ENCODE results near the gene STX1B.
A peak's percentile ranks its signal among the peaks of the same experiment; 100 is the strongest.
"Not testable (repeated sequence)": the region's sequence is repeated elsewhere in the genome, so short reads cannot be mapped to it uniquely, and the experiment has no call there.

STX1B gene

DNA sequence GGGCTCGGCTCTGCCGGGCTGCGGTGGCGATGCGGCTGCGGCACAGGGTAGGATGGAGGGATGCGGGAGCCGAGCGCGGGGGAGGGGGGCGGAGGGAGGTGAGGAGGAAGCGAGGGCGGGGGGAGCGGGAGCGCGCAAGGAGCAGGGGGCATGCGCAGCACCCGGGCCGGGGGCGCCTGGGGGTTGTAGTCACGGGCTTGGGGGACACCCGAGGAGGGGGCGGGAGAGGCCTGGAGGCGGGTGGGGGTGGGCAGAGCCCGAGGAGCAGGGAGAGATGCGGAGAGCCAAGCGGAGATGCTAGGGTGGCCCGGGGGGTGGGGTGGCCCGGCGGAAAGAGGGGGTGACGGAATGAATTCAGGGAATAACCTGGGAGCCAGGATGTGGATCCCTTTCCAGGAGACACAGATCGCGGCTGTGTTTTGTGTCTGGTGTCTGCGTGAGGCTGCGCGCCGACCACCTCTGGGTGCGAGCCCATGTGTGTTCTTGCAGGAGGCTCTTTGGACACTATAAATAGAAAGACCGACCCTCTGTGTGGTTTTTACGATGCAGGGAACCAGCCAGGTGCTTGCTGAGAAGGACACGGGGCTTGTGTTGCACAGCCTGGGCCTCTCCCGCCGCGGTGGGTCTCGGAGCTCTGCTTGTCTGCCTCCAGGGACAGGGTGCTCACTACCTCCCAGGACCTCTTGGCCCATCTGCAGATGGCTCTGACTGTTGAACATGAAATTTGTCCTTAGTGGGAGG lies at the start of gene STX1B:
TSS of gene STX1B (minus strand) at position 54 of the 741 bp plus-strand sequence. CDS start 242 bp downstream, outside the sequence.
- DNase-seq (ENCODE audit: low read depth in 2 of 2), result peak; percentile 10 to 24

DNA sequence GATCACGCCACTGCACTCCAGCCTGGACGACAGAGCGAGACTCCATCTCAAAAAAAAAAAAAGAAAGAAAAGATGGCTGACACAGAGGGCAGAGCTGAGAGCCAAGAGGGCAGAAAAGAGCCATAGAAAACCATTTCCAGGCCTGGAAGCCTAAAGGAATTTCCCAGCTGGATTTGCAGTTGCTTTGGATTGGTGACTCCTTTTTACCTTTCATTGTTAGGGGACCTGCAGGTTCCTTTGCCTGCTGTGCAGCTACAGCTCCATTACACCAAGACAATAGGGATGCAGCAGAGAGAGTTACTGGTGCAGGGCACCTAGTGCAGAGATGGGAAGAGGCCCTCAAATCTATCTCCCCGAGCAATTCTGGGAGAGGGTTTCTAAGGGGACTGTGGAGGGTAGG lies 45.2 kb upstream of the STX1B start:
- DNase-seq (ENCODE audit: low read depth in 2 of 2), result no peak

DNA sequence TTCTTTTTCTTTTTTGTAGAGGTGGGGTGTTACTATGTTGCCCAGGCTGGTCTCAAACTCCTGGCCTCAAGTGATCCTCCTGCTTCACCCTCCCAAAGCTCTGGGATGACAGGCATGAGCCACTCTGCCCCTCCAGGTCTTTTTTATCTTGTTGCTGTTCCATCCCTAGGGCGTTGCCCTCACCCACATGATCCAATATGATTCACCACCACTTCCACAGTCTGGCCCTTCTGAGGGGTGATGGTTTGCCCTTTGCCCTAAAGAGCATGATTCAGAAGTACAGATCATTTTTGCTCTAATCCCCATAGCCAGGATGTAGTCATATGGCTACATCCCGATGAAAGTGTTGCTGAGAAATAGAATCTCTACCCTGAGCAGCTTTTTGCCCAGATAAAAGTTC lies 41.7 kb upstream of the STX1B start:
- DNase-seq (ENCODE audit: low read depth in 2 of 2), result no peak

- no peak for DNase-seq (ENCODE audit: low read depth in 2 of 2)
These were observed 40.0 kb upstream of the STX1B start for GRCh38 chr16:31050280-31051030.

DNA sequence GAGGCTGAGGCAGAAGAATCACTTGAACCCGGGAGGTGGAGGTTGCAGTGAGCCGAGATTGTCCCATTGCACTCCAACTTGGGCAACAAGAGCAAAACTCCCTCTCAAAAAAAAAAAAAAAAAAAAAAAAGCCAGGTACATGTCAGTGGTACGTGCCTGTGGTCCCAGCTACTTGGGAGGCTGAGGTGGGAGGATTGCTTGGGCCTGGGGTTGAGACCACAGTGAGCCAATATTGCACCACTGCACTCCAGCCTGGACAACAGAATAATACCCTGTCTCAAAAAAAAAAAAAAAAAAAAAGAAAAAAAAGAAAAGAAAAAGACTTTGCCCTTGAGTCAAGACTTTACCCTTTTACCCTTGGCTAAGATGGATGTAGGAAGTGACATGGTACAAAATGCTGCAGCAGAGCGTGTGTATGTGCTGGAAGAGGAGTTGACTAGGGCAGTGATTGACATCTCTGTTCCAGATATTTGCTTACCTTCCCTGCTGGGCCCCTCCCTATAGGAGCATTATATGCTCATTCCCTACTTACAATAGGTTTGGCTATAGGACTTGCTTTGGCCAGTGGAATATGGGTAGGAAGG lies 33.6 kb upstream of the STX1B start:
- no peak for DNase-seq (ENCODE audit: low read depth in 2 of 2)

GRCh38 chr16:31043352-31043751 lies 32.9 kb upstream of the STX1B start:
- no peak for DNase-seq (ENCODE audit: low read depth in 2 of 2)

- DNase-seq (ENCODE audit: low read depth in 2 of 2), result no peak
These were observed 32.4 kb upstream of the STX1B start for GRCh38 chr16:31042866-31043265.

DNA sequence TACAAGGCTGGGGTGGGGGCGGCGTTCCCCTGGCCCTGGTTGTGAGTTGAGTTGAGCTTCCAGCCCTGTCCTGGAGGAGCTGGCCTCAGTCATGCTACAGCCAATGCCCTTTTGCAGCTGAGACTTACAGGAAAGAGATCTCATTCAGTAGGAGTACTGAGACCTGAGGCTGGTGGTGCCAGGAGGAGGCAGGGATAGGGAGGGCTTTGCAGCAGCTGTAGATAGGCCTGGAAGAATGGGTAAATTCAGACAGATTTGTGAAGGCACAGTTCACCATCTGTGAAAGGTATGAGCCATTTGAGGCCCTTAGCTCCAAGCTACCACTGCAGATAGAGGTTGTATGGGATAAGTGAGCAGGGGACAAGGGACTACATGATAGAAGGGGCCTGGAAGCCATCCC lies 28.6 kb upstream of the STX1B start:
- no peak for DNase-seq (ENCODE audit: low read depth in 2 of 2)

GRCh38 chr16:31036691-31037090 lies 26.3 kb upstream of the STX1B start:
- DNase-seq (ENCODE audit: low read depth in 2 of 2), result no peak

DNA sequence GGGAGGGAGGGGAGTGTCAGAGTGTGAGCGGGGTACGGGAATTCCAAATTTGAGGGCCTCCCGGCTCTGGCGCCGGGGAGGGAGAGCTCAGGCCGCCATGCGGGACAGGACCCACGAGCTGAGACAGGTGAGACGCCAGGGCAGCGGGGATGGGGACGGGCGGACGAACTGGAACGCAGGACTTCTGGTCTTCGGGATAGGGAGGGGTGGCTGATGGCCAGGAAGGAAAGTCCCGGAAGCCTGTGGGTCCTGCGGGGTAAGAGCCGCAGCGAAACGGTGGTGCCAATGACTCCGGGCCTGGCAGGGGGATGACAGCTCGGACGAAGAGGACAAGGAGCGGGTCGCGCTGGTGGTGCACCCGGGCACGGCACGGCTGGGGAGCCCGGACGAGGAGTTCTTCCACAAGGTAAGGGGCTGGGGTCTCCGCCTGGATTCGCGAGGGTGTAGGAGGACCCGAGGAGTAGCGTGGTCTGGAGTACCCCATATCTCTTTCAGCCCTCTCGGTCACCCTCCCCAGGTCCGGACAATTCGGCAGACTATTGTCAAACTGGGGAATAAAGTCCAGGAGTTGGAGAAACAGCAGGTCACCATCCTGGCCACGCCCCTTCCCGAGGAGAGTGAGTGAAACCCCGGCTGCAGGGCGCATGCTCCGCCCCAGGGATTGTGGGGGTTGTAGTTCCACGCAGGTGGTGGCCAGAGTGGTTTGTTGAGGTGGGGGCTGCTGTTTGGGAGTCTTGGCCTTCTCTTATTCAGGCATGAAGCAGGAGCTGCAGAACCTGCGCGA lies 23.5 kb upstream of the STX1B start:
- DNase-seq (ENCODE audit: low read depth in 2 of 2), result peak; percentile 67 to 81

- DNase-seq (ENCODE audit: low read depth in 2 of 2), result peak; percentile 93 to 94
These were observed 22.6 kb upstream of the STX1B start, which contains the start of gene STX4 for GRCh38 chr16:31032736-31033708. TSS of gene STX4 (plus strand) at chr16:31033558. CDS start at chr16:31033806, 248 bp downstream.

- no peak for DNase-seq (ENCODE audit: low read depth in 2 of 2)
These were observed 20.8 kb upstream of the STX1B start for GRCh38 chr16:31031276-31031675.

DNA sequence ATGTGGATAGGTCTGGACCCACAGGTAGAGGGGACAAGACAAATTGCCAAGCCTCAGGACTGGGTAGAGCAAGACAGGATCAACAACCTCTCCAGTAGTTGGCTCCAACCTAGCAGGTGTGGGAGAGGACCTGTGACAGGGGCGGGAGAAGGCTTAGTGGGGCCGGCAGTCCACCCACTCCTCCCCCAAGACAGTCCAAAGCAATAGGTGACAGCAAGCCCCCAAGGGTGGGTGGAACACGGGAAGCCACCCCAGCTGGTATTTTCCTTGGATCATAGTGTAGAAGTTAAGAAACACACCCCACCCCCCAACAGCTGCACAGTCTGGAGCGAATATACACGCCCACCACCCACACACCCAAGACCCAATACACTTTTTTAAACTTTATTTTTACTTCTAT lies 18.8 kb upstream of the STX1B start:
- DNase-seq (ENCODE audit: low read depth in 2 of 2), result no peak

DNA sequence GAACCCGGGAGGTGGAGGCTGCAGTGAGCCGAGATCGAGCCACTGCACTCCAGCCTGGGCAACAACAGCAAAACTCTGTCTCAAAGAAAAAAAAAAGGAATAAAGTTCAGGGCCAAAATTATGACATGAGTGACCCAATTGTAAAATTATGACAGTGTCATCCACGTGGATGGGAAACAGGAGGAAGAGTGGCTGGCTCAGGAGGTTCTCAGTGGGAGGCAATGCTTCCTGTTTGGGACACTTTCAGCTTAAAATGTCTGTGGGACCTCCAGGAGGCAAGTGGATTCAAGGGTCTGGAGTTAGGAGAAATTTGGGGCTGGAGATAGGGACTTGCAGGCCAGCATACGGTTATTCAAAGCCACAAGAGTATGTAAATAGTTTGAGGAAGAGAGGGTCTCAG lies 14.9 kb upstream of the STX1B start:
- no peak for DNase-seq (ENCODE audit: low read depth in 2 of 2)

- DNase-seq (ENCODE audit: low read depth in 2 of 2), result no peak
These were observed 13.3 kb upstream of the STX1B start for GRCh38 chr16:31023627-31024226.

- no peak for DNase-seq (ENCODE audit: low read depth in 2 of 2)
These were observed 12.8 kb upstream of the STX1B start for GRCh38 chr16:31023252-31023602.

GRCh38 chr16:31022544-31023251 lies 12.3 kb upstream of the STX1B start:
- no peak for DNase-seq (ENCODE audit: low read depth in 2 of 2)

- no peak for DNase-seq (ENCODE audit: low read depth in 2 of 2)
These were observed 10.1 kb upstream of the STX1B start for GRCh38 chr16:31020536-31020935.

DNA sequence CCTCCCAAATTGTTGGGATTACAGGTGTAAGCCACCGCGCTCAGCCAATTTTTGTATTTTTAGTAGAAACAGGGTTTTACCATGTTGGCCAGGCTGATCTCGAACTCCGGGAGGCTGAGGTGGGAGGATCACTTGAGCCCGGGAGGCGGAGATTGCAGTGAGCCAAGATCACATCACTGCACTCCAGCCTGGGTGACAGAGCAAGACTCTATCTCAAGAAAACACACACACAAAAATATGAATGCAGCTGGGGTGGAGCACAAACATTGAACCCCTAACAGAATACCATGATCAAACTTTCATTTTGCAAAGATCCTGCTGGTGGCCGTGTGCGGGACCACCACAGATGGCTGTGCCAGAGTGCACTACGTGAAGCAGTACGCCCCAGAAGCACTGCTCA lies 7.3 kb upstream of the STX1B start:
- DNase-seq (ENCODE audit: low read depth in 2 of 2), result not testable (repeated sequence)

DNA sequence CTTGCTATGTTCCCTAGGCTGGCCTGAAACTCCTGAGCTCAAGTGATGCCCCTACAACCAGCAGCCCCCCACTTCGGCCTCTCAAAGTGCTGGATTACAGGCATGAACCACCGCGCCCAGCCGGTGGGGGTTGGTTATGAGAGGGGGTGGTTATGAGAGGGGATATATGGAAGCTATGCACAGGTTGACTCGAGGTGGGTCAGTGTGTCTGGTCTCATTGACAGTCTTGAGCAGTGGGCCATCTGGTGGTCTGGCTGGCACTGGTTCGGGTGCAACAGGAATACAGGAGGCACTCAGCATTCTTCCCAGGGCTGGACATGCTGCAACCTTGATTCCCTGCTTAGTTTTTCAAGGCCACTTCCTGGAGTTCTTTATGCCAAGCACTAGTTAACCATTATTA lies 5.6 kb upstream of the STX1B start:
- no peak for DNase-seq (ENCODE audit: low read depth in 2 of 2)

Data from stimulated activated CD8-positive, alpha-beta memory T cell treated with anti-CD3 and anti-CD28 coated beads, Interleukin-7, amount 100 ng/mL, for 1 hour (primary cell).